GM19043 (cell line): ENCODE data around the gene GRIA1.
"Not testable (repeated sequence)": the region's sequence is repeated elsewhere in the genome, so short reads cannot be mapped to it uniquely, and the experiment has no call there.

Experiments
- ATAC-seq: cut with Tn5 transposase; IDR thresholded peaks from one replicate; pipeline ENCODE4 v1.9.1; 2021; ENCODE audit warnings: low read depth; ENCODE audit not compliant: unreplicated experiment

The GRIA1 gene

DNA sequence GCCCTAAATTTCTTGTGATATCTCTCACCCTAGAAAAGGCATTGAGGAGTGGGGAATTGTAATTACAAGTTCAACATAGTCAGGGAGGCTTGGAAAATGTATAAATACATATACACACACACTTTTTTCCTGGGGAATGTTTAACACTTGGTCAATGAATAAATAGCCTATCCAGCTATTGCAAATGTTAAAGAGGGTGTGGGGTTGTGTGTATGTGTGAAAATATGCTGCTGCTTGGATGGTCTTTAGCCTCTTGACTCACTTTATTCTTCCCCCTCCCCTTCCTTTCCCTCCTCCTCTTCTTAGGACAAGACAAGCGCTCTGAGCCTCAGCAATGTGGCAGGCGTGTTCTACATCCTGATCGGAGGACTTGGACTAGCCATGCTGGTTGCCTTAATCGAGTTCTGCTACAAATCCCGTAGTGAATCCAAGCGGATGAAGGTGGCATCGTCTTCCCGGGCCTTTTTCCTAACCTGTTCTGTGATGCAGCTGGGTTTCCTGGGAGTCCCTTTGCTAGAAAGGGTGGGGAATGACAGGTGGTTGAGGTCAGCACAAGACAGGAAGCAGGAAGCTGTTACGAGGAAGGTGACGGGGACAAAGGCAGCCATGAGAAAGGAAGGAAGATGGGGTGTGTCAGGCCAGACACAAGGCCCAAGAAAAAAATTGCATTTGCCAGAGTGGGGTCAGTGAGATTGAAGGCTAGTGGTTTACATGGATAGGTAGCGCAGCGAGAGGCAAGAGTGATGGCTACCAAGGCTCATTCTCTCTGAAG is 311.8 kb downstream of the GRIA1 start:
- ATAC-seq, result no peak

DNA sequence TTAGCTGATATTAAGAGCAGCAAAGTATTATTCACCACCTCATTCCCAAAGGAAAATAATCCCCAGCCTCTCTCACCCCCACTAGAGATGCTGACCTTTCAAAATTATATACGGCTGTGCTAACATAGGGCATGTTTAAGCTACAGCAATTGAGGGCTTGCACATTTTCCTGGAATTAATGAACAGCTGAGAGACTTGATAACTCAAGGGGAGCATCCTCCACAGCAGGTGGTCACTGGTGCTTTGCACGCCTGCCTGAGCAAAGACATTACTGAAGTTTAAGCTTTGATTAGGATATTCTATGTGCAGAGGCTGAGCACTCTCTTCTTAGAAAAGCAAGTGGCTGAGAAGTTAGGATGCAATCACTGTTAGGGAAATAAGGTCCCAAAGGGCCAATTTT is 317.3 kb downstream of the GRIA1 start:
- no peak for ATAC-seq

DNA sequence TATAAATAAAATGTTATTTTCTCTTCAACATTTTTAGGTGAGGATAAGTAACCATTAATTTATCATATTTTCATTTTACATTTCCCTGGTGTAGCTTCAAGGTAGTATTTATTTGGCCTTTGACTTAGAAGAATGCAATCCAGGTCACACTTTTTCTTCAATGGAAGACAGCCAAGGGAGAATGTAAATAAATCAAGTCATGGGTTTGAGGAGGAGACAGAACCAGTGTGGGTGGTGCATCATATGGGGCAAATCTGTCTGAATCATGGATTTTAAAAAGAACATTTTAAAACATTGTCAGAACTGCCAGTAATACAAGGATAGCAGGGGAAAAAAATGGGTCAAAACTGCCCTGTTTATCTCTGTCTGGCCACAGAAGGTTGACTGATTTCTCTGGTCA is 318.7 kb downstream of the GRIA1 start:
- ATAC-seq, result no peak

DNA sequence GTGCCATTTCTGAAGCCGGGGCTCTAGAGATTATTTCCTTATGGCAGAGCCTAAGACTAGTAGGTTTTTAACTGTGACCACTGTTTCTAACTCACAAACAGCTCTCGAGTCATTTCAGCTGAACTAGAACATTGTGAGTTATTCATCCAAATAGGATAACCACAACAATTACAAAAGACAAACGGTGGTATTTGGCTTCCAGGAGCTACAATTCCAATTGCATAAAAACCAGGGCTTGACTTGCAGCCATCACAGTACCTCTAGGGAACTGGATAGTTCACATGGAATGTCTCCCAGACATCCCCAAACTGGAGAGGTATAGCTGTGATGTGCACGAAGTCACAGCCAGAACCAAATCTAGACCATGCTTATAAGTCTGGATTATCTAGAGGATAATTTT is 323.4 kb downstream of the GRIA1 start:
- no peak for ATAC-seq

DNA sequence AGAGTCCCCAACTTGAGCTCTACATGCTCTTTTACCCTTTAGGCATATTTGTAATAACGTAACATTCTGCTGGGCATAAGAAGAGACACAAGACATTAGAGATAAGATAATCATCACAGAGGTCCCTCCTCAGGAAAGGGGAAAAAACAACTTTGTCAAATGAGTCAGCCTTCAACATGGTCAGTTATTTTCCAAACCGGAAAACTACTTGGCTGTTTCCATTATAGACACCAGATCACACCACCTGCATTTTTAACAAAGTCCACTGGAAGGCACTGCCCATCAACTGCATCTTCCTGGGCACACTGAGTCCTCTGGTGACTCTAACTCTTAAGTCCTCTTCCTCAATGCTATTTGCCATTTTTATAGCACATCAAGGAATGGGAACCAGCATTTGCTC is 326.4 kb downstream of the GRIA1 start:
- no peak for ATAC-seq

DNA sequence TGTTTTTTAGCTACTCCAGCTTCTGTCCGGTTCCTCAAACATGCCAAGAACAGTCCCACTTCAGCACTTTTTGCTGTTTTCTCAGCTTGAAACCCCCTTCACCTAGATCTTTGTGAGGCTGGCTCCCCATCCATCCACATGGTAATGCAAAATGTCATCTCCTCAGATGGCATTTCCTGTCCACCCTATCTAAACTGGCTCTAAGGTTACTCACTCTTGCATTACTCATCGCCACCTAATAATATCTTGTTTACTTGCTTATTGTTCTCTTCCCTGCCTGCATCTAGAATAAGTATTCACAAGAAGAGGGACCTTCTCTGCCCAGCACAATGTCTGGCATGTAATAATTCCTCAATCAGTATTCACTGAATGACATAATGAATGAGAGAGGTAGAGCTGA is 328.2 kb downstream of the GRIA1 start:
- ATAC-seq, result no peak

DNA sequence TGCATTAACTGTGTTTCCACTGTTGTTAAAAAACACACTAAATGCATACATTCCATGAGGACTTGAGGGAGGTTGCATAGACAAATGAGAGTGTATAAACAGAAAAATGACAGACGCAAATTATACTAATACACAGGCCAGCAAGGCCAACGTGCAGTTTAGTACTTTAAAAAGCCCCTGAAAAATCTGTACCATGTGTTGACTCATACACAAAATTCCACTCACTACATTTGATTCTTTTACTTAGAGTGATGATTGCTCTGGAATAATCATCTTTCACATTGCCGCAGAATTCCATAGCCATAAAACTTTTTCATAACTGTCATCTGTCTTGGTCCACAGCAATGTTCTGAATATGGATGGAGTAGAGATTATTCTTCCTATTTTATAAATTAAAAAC is 332.6 kb downstream of the GRIA1 start:
- no peak for ATAC-seq

DNA sequence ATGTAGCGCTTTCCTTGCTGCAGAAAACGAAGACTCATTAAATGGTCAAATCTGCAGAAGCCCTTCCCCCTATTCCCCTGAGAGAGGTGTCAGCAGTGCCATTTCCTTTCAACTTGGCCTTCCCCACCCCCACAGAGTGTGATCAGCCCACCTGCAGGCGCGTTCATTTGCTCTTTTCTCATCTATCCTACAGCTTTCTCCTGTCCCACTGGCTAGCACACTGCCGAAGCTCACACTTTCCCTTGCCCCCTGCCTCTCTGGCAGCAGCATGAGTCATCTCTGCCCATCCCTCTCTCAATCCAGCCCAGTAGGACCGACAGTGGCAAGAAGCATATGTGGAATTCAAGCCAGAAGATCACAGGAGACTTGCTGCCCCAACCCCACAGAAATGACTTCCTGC is 334.4 kb downstream of the GRIA1 start:
- no peak for ATAC-seq

DNA sequence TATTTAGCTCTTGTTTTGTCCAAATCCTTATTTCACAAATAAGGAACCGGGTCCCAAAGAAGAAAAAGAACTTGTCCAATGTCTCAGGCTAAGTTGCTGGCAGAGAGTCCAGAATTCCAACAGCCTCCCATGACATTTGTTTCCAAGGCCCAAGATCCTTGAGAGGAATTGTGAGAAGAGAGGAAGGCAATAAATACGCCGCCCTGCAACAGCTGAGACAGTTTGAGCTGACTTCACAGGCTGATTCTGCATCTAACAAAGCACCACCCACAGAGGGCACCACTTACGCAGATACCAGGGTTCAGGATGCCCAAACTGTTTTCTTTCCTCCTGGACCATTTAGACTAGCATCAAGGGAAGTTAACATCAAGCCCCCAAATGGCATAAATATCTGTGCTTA is 336.9 kb downstream of the GRIA1 start:
- no peak for ATAC-seq

DNA sequence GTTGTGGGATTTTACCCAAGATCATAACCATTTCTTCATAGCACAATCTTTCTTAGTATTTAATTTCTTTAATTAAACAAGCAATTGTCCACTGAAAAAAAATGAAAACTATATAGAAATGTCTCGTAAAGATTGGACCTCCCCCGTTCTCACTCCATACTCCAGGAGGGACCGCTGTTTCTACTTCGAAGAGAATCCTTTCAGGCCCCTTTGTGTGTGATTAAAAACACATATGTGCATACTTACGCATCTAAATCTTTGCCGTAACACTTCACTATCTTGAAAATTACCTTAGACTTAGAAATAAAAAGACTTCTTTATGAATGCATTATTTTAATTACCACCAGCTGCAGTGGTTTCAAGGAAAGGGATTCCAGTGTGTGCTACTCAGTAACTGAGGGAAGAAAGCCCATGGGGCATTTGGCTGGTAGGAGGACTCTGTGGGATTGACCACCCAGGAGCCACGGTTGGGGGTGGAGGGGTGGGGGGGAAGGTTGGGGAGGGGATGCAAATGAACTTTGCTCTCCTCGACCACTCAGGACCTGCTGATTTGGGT is 339.1 kb downstream of the GRIA1 start:
- ATAC-seq, result no peak

DNA sequence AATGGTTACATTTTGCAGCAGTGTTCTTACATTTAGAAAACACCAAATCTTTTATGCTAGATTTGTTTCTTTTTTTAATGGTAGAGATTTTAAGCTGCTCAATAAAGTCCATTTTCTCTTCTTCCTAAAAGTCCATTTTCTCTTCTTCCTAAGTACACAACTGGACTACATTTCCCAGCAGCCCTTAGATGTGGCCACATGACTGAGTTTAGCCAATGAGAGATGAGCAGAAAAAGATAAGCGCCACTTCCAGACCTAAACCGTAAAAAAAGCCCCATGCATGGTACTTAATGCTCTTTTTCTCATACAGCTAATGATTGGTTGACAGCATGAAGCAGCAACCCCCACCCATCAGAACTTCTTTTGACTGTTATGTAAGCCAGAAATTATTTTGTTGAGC is 341.5 kb downstream of the GRIA1 start:
- no peak for ATAC-seq

DNA sequence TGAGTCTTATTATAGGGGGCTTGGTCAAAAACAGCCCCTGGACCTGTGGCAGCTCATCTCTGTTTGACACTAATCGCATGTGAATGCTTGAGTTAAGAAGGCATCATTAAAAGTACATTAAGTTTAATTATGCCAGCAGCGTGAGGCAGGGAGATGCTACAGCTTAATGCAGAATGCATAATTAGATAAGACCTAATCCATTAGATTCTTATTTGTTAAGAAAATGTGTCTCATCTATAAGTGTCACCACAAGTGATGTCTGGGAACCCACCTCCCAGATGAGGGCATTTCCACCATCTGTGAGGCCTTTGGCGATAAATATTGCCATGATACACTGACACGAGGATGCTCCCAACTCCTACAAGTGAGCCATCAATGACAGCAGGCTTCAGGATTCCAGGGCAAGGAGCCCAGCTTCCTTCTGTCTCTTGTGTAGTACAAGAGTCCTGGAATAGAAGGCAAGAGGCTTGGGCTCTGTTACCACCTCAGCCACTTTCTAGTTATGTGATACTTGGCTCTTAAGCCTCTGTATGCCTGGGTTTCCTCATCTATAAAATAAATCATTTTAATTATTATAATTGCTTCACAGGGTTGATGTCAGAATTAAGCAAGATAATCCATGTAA is 345.5 kb downstream of the GRIA1 start:
- no peak for ATAC-seq

DNA sequence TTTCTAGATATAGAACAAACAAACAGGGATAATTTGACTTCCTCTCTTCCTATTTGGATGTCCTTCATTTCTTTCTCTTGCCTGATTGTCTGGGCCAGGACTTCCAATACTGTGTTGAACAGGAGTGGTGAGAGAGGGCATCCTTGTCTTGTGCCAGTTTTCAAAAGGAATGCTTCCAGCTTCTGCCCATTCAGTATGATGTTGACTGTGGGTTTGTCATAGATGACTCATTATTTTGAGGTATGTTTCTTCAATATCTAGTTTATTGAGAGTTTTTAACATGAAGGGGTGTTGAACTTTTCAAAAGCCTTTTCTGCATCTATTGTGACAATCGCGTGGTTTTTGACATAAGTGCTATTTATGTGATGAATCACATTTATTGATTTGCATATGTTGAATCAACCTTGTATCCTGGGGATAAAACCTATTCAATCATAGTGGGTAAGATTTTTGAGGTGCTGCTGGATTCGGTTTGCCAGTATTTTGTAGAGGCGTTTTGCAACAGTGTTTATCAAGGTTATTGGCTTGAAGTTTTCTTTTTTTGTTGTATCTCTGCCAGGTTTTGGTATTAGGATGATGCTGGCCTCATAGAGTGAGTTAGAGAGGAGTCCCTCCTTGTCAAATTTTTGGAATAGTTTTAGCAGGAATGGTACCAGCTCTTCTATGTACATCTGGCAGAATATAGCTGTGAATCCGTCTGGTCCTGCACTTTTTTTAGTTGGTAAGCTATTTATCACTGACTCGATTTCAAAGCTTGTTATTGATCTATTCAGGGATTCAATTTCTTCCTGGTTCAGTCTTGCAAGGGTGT is 359.0 kb downstream of the GRIA1 start:
- ATAC-seq, result not testable (repeated sequence)

DNA sequence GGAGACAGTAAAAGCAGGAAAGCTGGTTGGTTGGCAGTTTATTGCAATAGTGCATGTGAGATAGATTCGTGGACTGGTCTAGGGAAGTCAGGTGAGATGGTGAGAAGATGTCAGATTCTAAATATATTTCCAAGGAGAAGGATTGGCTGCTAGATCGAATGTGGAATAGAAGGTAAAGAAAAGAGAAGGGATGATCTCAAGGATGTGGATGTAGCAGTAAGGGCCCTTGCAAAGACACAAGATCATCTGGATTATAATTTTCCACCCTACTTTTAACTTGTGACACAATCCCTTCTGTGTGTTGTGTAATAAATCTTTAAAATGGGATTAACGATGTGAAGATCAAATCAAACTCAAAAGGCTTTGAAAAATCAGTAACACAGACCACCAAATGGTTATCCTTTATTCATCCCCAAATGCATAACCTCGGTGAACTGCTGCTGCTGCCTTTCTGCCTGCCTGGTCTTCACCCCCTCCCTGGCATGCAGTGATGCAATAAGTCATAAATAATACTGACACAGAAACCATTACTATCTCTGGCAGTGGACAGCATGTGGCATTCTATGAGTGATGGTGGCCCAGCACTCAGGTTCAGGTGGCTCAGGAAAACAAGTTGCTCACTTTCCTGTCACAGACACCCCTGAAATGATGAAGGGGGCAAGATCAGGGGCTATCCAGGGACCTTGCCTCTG is 369.9 kb downstream of the GRIA1 start:
- no peak for ATAC-seq

DNA sequence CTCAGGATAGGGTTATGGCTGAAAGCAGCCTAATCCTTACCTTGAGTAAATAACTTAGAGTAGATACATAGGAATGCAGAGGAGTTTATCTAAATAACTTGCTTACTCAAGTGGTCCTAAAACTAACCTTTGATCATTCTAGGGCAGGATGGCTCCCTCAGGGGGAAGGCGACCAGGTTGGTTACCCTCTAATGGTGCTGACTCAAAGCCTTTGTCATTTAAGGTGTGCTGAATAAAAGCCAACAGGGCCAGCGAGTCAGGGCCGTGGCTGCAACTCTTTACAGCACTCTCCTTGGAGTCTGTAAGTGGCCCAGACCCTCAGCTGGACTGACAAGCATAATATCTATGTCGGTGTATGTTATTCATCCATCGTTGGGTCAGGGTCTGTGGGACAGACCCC is 372.4 kb downstream of the GRIA1 start:
- ATAC-seq, result not testable (repeated sequence)
